Natural killer cell (primary cell): ENCODE data around the gene PFKP. TPM values are rescaled to one million over a fixed set of nuclear protein-coding genes. Genes with fewer than 3 reads are reported as not detected.

Experiments used
- ATAC-seq, 3 donors: fragments of 150-1000 bp in 2 of 3; fragments of 200-7000 bp in 1 of 3; cut with Tn5 transposase; 1 replicate in 1 of 3; 2 replicates in 2 of 3; pipeline ENCODE4 v1.10.0; 2021; ENCODE audit warnings: mild to moderate bottlenecking in 2 of 3, moderate library complexity in 2 of 3
- DNase-seq, 2 donors: peaks; one replicate each; pipeline versions ENCODE4 v3.0.0 to v3.0.0-alpha.2; 2013 to 2021; ENCODE audit warnings: mixed read lengths in 1 of 2
- H3K27ac ChIP-seq: one replicate; pipeline ENCODE4 v1.5.1; 2013; ENCODE audit warnings: mild to moderate bottlenecking, low read length
- H3K27me3 ChIP-seq: one replicate; pipeline ENCODE4 v1.6.1; 2013; ENCODE audit warnings: low read length; ENCODE audit not compliant: control insufficient read depth, insufficient read depth
- H3K36me3 ChIP-seq: one replicate; pipeline ENCODE4 v1.6.1; 2013; ENCODE audit warnings: low read length; ENCODE audit not compliant: control insufficient read depth, insufficient read depth
- H3K4me1 ChIP-seq: one replicate; pipeline ENCODE4 v1.6.1; 2013; ENCODE audit warnings: low read length; ENCODE audit not compliant: control insufficient read depth, insufficient read depth
- H3K4me3 ChIP-seq: one replicate; pipeline ENCODE4 v1.5.1; 2013; ENCODE audit warnings: low read length
- H3K9me3 ChIP-seq: one replicate; pipeline ENCODE4 v1.6.1; 2013; ENCODE audit warnings: low read length; ENCODE audit not compliant: control insufficient read depth, insufficient read depth
- H3K27ac Mint-ChIP-seq, 2 donors: one replicate each; pipeline ENCODE4 v1.8.0; 2022; ENCODE audit warnings: mild to moderate bottlenecking in 2 of 2, mixed read lengths in 2 of 2, moderate library complexity in 1 of 2
- H3K27me3 Mint-ChIP-seq, 2 donors: one replicate each; pipeline ENCODE4 v1.8.0; 2022; ENCODE audit warnings: low read depth in 2 of 2, mixed read lengths in 2 of 2
- H3K36me3 Mint-ChIP-seq: one replicate; pipeline ENCODE4 v1.8.0; 2022; ENCODE audit warnings: mixed read lengths
- H3K4me1 Mint-ChIP-seq, 2 donors: one replicate each; pipeline ENCODE4 v1.8.0; 2022; ENCODE audit warnings: mixed read lengths in 2 of 2
- H3K4me3 Mint-ChIP-seq: one replicate; pipeline ENCODE4 v1.8.0; 2022; ENCODE audit warnings: mild to moderate bottlenecking, moderate library complexity, mixed read lengths
- H3K9me3 Mint-ChIP-seq, 2 donors: one replicate each; pipeline ENCODE4 v1.8.0; 2022; ENCODE audit warnings: mixed read lengths in 2 of 2
- WGBS: methylation state at CpG from one replicate; pipeline ENCODE4 v1.1.7; 2013; ENCODE audit warnings: missing lambda C conversion rate; ENCODE audit not compliant: insufficient coverage; 5-methylcytosine and 5-hydroxymethylcytosine counted together
- intact Hi-C: fragments of 100-400 bp; cut with micrococcal nuclease; formaldehyde crosslinking; loops from one replicate; pipeline ENCODE4 v1.14.2; 2022
- total RNA-seq, 4 donors: library from RNA; stranded (reverse); fragments of 120-200 nt in 1 of 4; gene quantifications; one replicate each; pipeline versions ENCODE4 v1.2.3 to v1.2.4, GENCODE V29; 2013 to 2022
- TF ChIP-seq, protein P1 (sequence below): fragments of 200-600 bp; IDR thresholded peaks from one replicate; pipeline ENCODE4 v1.8.0; 2022; ENCODE audit warnings: antibody characterized with exemption

Gene PFKP
- total RNA-seq, 3 donors from 2014 or later (not counting 1 experiment from before 2014, with no cell fraction given): 43.9 to 62.4 (median 47.4) TPM

- Histone ChIP-seq H3K4me3 (no peak overlapping the region), H3K36me3 (no peaks in the 10 kb centered on the region), H3K27ac (no peak overlapping the region), H3K4me1 (no peaks in the 10 kb centered on the region), H3K27me3 (no peaks in the 10 kb centered on the region), H3K9me3 (no peaks in the 10 kb centered on the region)
- Mint-ChIP-seq H3K27me3 (peaks cover 2 to 7% of the 10 kb centered on the region in 2 donors), H3K4me1 (peaks cover 0 to 6% of the 10 kb centered on the region in 2 donors), H3K36me3 (no peaks in the 10 kb centered on the region), H3K27ac (no peak overlapping the region), H3K9me3 (no peaks in the 10 kb centered on the region), H3K4me3 (no peak overlapping the region)
- DNase-seq (no peak), ATAC-seq (no peak)
- 86% methylated on average over 6 of the region's 6 CpGs for WGBS
- TF ChIP-seq, protein P1, sequence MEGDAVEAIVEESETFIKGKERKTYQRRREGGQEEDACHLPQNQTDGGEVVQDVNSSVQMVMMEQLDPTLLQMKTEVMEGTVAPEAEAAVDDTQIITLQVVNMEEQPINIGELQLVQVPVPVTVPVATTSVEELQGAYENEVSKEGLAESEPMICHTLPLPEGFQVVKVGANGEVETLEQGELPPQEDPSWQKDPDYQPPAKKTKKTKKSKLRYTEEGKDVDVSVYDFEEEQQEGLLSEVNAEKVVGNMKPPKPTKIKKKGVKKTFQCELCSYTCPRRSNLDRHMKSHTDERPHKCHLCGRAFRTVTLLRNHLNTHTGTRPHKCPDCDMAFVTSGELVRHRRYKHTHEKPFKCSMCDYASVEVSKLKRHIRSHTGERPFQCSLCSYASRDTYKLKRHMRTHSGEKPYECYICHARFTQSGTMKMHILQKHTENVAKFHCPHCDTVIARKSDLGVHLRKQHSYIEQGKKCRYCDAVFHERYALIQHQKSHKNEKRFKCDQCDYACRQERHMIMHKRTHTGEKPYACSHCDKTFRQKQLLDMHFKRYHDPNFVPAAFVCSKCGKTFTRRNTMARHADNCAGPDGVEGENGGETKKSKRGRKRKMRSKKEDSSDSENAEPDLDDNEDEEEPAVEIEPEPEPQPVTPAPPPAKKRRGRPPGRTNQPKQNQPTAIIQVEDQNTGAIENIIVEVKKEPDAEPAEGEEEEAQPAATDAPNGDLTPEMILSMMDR: no peak
- intact Hi-C loops: loop anchor here (10.0 kb wide), 1 partner anchor 1623 kb away; no protein-coding TSS in a partner anchor
Observed at GRCh38 chr10:3047596-3047995, 19.8 kb upstream of the PFKP start.

GRCh38 chr10:3048119-3049019 lies 19.0 kb upstream of the PFKP start:
- Mint-ChIP-seq H3K36me3 (no peaks in the 10 kb centered on the region), H3K27ac (no peak overlapping the region), H3K4me1 (peaks cover 0 to 4% of the 10 kb centered on the region in 2 donors), H3K4me3 (no peak overlapping the region), H3K9me3 (no peaks in the 10 kb centered on the region), H3K27me3 (peaks cover 2 to 7% of the 10 kb centered on the region in 2 donors)
- no peaks in the 10 kb centered on the region for H3K27me3 ChIP-seq
- H3K4me3 ChIP-seq: no peak overlapping the region
- no peaks in the 10 kb centered on the region for H3K4me1 ChIP-seq
- WGBS: 74% methylated on average over 15 of the region's 17 CpGs
- no peaks in the 10 kb centered on the region for H3K9me3 ChIP-seq
- ATAC-seq: no peak
- no peak for DNase-seq
- no peaks in the 10 kb centered on the region for H3K36me3 ChIP-seq
- H3K27ac ChIP-seq: no peak overlapping the region
- intact Hi-C loops: loop anchor here (10.0 kb wide), 1 partner anchor 1624 kb away; no protein-coding TSS in a partner anchor
- TF ChIP-seq, protein P1: no peak

DNA sequence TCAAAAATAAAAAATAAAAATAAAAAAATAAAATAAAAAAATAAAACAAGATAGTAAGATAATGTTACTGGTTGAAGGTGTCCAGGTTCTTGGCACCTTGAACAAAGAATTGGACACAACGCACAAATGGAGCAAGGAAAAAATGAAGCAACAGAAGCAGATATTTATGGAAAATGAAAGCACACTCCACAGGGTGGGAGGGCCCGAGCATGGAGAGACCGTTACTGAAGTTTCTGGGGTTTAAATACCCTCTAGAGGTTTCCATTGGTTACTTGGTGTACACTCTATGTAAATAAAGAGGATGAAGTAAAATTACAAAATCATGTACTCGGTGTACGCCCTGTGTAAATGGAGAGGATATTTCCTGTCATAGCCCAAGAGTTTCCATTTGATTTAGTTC lies 15.7 kb upstream of the PFKP start:
- Mint-ChIP-seq H3K27me3 (peaks cover 9 to 22% of the 10 kb centered on the region in 2 donors), H3K36me3 (no peaks in the 10 kb centered on the region), H3K4me1 (peaks cover 0 to 6% of the 10 kb centered on the region in 2 donors), H3K27ac (no peak overlapping the region), H3K9me3 (no peaks in the 10 kb centered on the region), H3K4me3 (no peak overlapping the region)
- Histone ChIP-seq H3K27ac (no peak overlapping the region), H3K4me3 (no peak overlapping the region), H3K27me3 (no peaks in the 10 kb centered on the region), H3K9me3 (no peaks in the 10 kb centered on the region), H3K4me1 (no peaks in the 10 kb centered on the region), H3K36me3 (no peaks in the 10 kb centered on the region)
- DNase-seq (no peak), ATAC-seq (no peak)
- intact Hi-C loops: no loop called here
- TF ChIP-seq, protein P1: no peak
- 77% methylated on average over 5 of the region's 5 CpGs for WGBS
